KMS-11 (cell line): ENCODE data around the gene DDX18.

Source experiments
- H2AFZ ChIP-seq: fragments of 200-600 bp; sonication (generic); 2 replicates; pipeline ENCODE4 v1.6.1; 2016; ENCODE audit warnings: antibody characterized with exemption, mixed run types, low read depth
- H3K27ac ChIP-seq: fragments of 200-600 bp; sonication (generic); 2 replicates; pipeline ENCODE4 v1.6.1; 2016; ENCODE audit warnings: mild to moderate bottlenecking, mixed run types
- H3K27me3 ChIP-seq: fragments of 200-600 bp; sonication (generic); 2 replicates; pipeline ENCODE4 v1.6.1; 2017; ENCODE audit warnings: mild to moderate bottlenecking, low read depth, mixed run types, moderate library complexity; ENCODE audit not compliant: insufficient read depth
- H3K36me3 ChIP-seq: fragments of 200-600 bp; sonication (generic); 2 replicates; pipeline ENCODE4 v1.6.1; 2017; ENCODE audit warnings: mild to moderate bottlenecking, mixed run types; ENCODE audit not compliant: insufficient read depth
- H3K4me1 ChIP-seq: fragments of 200-600 bp; sonication (generic); 2 replicates; pipeline ENCODE4 v1.6.1; 2016; ENCODE audit warnings: mild to moderate bottlenecking, low read depth, mixed run types; ENCODE audit not compliant: poor library complexity, severe bottlenecking
- H3K4me2 ChIP-seq: fragments of 200-600 bp; sonication (generic); 2 replicates; pipeline ENCODE4 v1.7.0; 2016; ENCODE audit warnings: mild to moderate bottlenecking, mixed run types
- H3K4me3 ChIP-seq: fragments of 200-600 bp; sonication (generic); IDR thresholded peaks from 2 replicates; pipeline ENCODE4 v1.6.1; 2017; ENCODE audit warnings: low read depth, low read length, mixed read lengths; ENCODE audit not compliant: insufficient read depth
- H3K79me2 ChIP-seq: fragments of 200-600 bp; sonication (generic); 2 replicates; pipeline ENCODE4 v1.6.1; 2016; ENCODE audit warnings: low read depth, mixed run types; ENCODE audit not compliant: insufficient read depth
- H3K9ac ChIP-seq: fragments of 200-600 bp; sonication (generic); 2 replicates; pipeline ENCODE4 v1.6.1; 2016; ENCODE audit warnings: mild to moderate bottlenecking, mixed run types
- H4K20me1 ChIP-seq: fragments of 200-600 bp; sonication (generic); 2 replicates; pipeline ENCODE4 v1.6.1; 2016; ENCODE audit warnings: mild to moderate bottlenecking, mixed run types; ENCODE audit not compliant: insufficient read depth
- CTCF ChIP-seq: fragments of 200-600 bp; sonication (generic); conservative IDR thresholded peaks from 2 replicates; pipeline ENCODE4 v1.6.1; 2017; ENCODE audit warnings: low read depth, mild to moderate bottlenecking, antibody characterized with exemption, low read length, moderate library complexity, mixed read lengths

DDX18 gene

GRCh38 chr2:117854610-117855009 is 40.1 kb downstream of the DDX18 start:
- Histone ChIP-seq H3K9ac (no peak overlapping the region), H3K27me3 (no peaks in the 10 kb centered on the region), H3K79me2 (no peaks in the 10 kb centered on the region), H3K4me1 (no peaks in the 10 kb centered on the region), H3K4me2 (no peak overlapping the region), H2AFZ (no peak overlapping the region), H4K20me1 (no peaks in the 10 kb centered on the region), H3K4me3 (no peak overlapping the region), H3K36me3 (no peaks in the 10 kb centered on the region), H3K27ac (no peak overlapping the region)
- TF ChIP-seq CTCF = no peak

DNA sequence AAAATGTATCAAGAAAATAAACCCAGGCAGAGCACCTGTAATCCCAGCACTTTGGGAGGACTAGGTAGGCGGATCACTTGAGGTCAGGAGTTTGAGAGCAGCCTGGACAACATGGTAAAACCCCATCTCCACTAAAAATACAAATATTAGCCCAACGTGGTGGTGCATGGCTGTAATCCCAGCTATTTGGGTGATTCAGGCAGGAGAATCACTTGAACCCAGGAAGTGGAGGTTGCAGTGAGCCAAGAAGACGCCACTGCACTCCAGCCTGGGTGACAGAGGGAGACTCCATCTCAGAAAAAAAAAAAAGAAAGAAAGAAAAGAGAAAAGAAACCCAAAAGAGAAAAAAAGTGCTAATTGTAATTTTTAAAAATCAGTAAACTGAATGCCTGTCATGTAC is 41.4 kb downstream of the DDX18 start:
- H3K27me3 ChIP-seq = no peaks in the 10 kb centered on the region
- no peak for TF ChIP-seq CTCF
- no peak overlapping the region for H3K27ac ChIP-seq
- no peaks in the 10 kb centered on the region for H3K36me3 ChIP-seq
- H3K4me3 ChIP-seq = no peak overlapping the region
- no peak overlapping the region for H3K9ac ChIP-seq
- no peaks in the 10 kb centered on the region for H4K20me1 ChIP-seq
- H3K79me2 ChIP-seq = no peaks in the 10 kb centered on the region
- H2AFZ ChIP-seq = no peak overlapping the region
- H3K4me2 ChIP-seq = no peak overlapping the region
- H3K4me1 ChIP-seq = no peaks in the 10 kb centered on the region

DNA sequence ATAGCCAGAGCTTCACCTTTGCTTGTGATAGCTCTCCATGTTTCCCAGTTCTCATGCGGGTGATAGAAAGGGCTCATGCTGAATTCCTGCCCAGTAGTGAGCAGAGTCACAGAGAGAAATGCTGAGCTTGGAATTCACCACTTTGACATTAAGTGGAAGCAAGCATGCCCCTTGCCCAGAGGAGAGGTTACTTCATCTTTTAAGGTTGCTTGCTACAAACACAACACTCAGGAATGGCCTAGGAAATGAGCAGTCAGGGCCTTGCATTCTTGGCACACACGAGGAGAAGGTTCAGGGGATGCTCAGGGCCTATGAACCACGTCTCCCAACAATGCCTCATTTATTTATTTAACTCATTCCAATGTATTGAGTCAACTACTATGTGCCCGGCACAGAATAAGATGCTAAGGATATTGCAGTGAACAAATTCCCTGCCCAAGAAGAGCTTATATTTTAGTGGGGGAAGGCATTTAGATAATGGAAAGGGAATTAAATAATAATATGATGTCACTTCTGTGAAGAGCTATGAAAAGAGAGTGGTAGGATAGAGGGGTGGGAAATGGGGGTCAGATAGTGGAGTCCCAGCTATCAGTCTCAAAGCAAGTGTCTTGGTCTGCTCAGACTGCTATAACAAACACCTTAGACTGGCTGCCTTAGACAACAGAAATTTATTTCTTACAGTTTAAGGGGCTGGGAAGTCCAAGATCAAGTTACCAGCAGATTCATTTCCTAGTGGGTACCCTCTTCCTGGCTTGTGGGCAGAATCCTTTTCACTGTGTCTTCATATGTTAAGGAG is 42.1 kb downstream of the DDX18 start:
- Histone ChIP-seq H3K4me2 (no peak overlapping the region), H3K79me2 (no peaks in the 10 kb centered on the region), H3K27ac (no peak overlapping the region), H2AFZ (no peak overlapping the region), H3K4me3 (no peak overlapping the region), H3K4me1 (no peaks in the 10 kb centered on the region), H4K20me1 (no peaks in the 10 kb centered on the region), H3K36me3 (no peaks in the 10 kb centered on the region), H3K27me3 (no peaks in the 10 kb centered on the region), H3K9ac (no peak overlapping the region)
- TF ChIP-seq CTCF = no peak

GRCh38 chr2:117858336-117858735 is 43.8 kb downstream of the DDX18 start:
- Histone ChIP-seq H3K27ac (no peak overlapping the region), H3K79me2 (no peaks in the 10 kb centered on the region), H3K9ac (no peak overlapping the region), H3K4me2 (no peak overlapping the region), H3K4me1 (no peaks in the 10 kb centered on the region), H2AFZ (no peak overlapping the region), H4K20me1 (no peaks in the 10 kb centered on the region), H3K27me3 (no peaks in the 10 kb centered on the region), H3K4me3 (no peak overlapping the region), H3K36me3 (no peaks in the 10 kb centered on the region)
- no peak for TF ChIP-seq CTCF
